HG03045 (cell line): ENCODE data around the gene CCDC183.
"Not testable (repeated sequence)": the region's sequence is repeated elsewhere in the genome, so short reads cannot be mapped to it uniquely, and the experiment has no call there.

Experiments
- ATAC-seq: cut with Tn5 transposase; IDR thresholded peaks from one replicate; pipeline ENCODE4 v1.9.1; 2021; ENCODE audit warnings: mild to moderate bottlenecking, moderate library complexity; ENCODE audit not compliant: unreplicated experiment

Gene CCDC183

GRCh38 chr9:136799079-136799853, 3.1 kb downstream of the CCDC183 start:
- no peak for ATAC-seq

- ATAC-seq = no peak
Measured at GRCh38 chr9:136799854-136800657, 3.9 kb downstream of the CCDC183 start.

- no peak for ATAC-seq
Measured at GRCh38 chr9:136802321-136802720, 6.2 kb downstream of the CCDC183 start.

GRCh38 chr9:136803009-136803550, 6.9 kb downstream of the CCDC183 start:
- ATAC-seq = not testable (repeated sequence)

- ATAC-seq = no peak
Measured at GRCh38 chr9:136803551-136804508, 7.7 kb downstream of the CCDC183 start.

- no peak for ATAC-seq
Measured at GRCh38 chr9:136804509-136805206, 8.5 kb downstream of the CCDC183 start.

GRCh38 chr9:136805207-136805740, 9.1 kb downstream of the CCDC183 start:
- ATAC-seq = no peak

- no peak for ATAC-seq
Measured at GRCh38 chr9:136806067-136806466, 9.9 kb downstream of the CCDC183 start.

- no peak for ATAC-seq
Measured at GRCh38 chr9:136806631-136807201, 10.6 kb downstream of the CCDC183 start.

GRCh38 chr9:136807281-136808074, 11.3 kb downstream of the CCDC183 start, which contains the start of gene RABL6:
TSS of gene RABL6 (plus strand) at chr9:136807948. CDS start at chr9:136808197, 249 bp downstream.
- peak; percentile 72 for ATAC-seq

- peak; percentile 34 for ATAC-seq
Measured at GRCh38 chr9:136808075-136808805, 12.1 kb downstream of the CCDC183 start.

GRCh38 chr9:136808806-136809158, 12.6 kb downstream of the CCDC183 start:
- no peak for ATAC-seq

- no peak for ATAC-seq
Measured at GRCh38 chr9:136814725-136815421, 18.7 kb downstream of the CCDC183 start.

- ATAC-seq = no peak
Measured at GRCh38 chr9:136815422-136815782, 19.3 kb downstream of the CCDC183 start.

GRCh38 chr9:136820971-136821825, 25.1 kb downstream of the CCDC183 start:
- no peak for ATAC-seq

- no peak for ATAC-seq
Measured at GRCh38 chr9:136821826-136822544, 25.8 kb downstream of the CCDC183 start.
